ENCODE results near the gene MPIG6B.

MPIG6B gene

GRCh38 chr6:31720196-31720770, 2.9 kb upstream of the MPIG6B start:
- DNase-seq (ENCODE audit: low read depth in 4 of 4, low spot score in 1 of 4) = no peak

DNA sequence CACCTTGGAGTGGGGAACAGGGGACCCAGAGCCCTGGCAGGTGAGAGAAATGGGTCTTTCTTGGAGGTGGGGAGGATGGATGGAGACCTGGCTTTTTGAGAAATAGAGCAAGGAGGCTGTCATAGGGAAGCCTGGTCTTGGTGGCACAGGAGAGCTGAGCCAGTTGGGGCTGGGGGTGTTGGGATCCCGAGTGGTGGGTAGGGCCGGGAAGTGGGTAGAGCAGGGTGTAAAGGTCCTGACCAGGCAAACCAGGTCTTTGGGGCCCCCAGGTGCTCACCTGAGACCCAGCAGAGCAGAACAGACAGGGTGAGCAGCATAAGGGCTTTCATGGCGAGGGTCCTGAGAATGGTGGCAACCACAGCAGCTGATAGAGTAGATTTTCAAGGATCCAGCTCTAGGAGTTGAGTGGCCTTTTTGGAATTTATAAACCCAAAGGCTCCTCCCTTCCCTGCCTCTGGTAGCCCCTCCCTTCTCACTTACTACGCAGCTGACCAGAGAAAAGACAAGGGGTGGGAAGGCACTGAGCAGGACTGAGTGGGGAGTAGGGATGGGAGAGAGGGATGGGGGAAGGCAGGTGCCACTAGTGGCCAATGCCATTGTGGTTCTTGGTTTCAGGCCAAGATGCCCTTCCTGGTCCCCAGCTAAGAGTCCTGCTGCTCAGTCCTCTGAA, 1.7 kb upstream of the MPIG6B start, which contains the start of gene LY6G6C:
Gene LY6G6C, minus strand, starts transcription at position 396 of the 670 bp plus-strand sequence. Its CDS starts 67 bp downstream, at position 329.
- DNase-seq (ENCODE audit: low read depth in 4 of 4, low spot score in 1 of 4) = no peak

GRCh38 chr6:31722173-31722572, 1.0 kb upstream of the MPIG6B start:
- no peak for DNase-seq (ENCODE audit: low read depth in 4 of 4, low spot score in 1 of 4)

DNA sequence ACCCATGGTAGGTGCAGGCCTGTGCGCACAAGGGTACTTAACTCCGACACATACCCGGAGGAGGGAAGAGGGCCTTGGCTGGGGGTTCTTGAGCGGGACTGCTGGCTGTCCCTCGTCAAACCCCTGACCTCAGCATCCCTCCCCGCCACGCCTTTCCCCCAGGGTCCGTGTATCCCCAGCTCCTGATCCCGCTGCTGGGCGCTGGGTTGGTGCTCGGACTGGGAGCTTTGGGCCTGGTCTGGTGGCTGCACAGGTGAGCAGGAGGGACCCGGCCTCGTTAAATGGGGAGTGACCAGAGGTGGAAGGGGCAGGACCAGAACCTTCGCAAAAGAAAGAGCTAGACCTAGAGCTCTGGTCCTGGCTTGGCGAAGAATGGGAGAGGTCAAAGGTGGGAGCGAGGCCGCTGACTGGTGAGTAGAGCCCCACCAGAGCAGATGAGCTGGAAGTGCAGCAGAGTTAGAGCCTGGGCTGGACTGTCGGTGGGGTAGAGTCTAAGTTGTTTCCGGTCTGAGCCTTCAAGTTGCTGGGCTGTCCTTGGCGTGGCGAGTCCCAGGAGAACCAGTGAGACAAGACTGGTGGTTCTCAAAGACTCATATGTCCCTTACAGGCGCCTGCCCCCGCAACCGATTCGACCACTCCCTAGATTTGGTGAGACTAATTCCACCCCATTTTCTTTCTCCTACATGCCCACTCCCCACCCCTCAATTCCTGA, 963 bp downstream of the MPIG6B start:
- DNase-seq (ENCODE audit: low read depth in 4 of 4, low spot score in 1 of 4) = no peak

- no peak for DNase-seq (ENCODE audit: low read depth in 4 of 4, low spot score in 1 of 4)
These were observed 2.6 kb downstream of the MPIG6B start for GRCh38 chr6:31725502-31726350.

DNA sequence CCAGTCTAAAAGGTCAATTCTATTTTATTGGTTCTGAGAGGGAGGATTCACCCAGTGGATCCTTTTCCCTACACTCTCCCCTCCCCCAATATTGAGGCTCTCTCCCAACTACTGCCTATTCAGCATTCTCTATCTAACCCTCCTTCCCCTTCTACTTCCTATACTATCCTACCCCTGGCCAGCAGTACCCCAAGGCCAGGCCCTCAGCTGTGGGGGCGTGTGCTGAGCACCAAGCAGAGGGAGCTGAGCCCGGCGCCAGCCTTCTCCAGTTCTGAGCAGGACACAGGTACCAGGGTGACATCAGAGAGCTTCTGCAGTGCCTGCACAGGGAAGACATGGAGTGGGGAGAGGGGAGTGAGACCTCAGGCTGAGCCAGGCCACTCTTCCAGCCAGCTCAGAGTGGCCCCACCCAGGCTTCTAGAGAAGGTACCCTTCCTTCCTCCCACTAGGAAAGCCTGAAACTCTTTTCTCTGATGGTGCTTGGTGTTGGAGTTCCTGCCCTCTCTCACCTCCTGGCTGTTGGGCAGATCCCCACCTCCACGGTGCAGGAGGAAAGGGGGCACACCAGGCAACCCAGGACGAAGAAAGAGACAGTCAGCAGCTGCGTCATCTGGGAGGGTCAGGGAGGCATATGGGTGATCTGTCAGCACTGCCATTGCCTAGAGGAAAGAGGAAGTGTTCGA, 4.0 kb downstream of the MPIG6B start:
- no peak for DNase-seq (ENCODE audit: low read depth in 4 of 4, low spot score in 1 of 4)

- no peak for DNase-seq (ENCODE audit: low read depth in 4 of 4, low spot score in 1 of 4)
These were observed 4.8 kb downstream of the MPIG6B start for GRCh38 chr6:31727717-31728671.

DNA sequence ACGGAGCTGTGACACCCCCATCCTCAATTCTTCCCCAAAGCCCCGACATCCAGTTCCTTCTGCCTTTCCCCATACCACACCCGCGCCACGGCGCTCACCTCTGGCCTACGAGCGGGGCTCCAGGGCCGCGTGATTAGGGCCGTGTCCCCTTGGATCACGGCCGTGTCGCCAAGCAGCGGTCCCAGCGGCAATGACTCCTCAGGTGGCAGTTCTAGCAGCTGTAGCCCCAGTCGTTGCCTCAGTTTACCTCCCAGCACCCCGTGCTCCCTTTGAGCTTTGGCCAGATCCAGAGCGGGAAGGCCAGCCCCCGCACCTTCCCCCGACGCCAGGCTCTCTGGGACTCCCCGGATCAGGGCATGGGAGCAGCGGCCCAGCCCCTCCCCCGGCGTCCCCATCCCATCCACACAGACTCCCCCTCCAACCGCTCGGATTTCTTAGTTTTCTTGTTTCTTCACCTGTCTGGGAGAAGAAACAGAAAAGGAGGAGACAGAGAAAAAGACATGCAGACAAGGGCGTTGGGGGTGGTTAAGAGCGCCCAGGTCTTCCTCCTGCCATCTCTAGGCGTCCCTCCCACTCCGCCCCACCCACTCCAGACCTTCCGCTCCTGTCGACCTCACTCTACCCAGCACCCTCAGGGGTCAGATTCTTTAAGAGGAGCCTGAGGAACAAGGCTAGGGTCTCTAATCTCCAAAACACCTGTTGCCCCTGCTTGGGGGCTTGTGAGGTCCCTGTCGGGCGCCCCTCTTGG, 5.8 kb downstream of the MPIG6B start, which contains the start of gene DDAH2:
Gene DDAH2, minus strand, starts transcription at position 533 of the 748 bp plus-strand sequence. Its CDS starts 138 bp downstream, at position 395.
- DNase-seq (ENCODE audit: low read depth in 4 of 4, low spot score in 1 of 4) = no peak

DNA sequence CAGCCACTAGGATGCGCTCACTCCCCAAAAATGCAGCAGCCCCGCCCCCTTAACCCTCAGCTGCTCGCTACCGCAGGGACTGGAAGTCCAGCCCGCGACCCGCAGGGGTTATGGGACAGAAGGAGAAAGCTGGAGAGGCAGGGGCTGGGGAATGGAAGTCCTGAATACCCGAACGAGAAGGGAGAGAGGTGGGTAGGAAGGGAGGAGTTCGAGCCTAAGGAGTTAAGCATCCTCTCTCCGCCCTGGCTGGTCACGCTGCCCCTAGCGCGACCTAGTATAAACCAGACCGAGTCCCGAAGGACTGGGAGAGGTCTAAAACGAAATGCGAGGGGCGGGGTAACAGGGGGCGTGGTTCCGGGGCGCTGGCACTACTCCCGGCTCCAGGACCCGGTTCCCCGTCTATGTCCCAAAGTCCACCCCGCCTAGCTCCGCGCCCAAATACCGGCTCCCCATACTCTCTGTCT, 6.4 kb downstream of the MPIG6B start:
- DNase-seq (ENCODE audit: low read depth in 4 of 4, low spot score in 1 of 4) = peak in 3 of 4 experiments; percentile 53 to 71 (median 63)

GRCh38 chr6:31729979-31730630, 6.9 kb downstream of the MPIG6B start:
- DNase-seq (ENCODE audit: low read depth in 4 of 4, low spot score in 1 of 4) = peak in 3 of 4 experiments; percentile 39 to 48 (median 44)

GRCh38 chr6:31730631-31731086, 7.5 kb downstream of the MPIG6B start:
- DNase-seq (ENCODE audit: low read depth in 4 of 4, low spot score in 1 of 4) = no peak

- no peak for DNase-seq (ENCODE audit: low read depth in 4 of 4, low spot score in 1 of 4)
These were observed 8.9 kb downstream of the MPIG6B start for GRCh38 chr6:31732029-31732428.

GRCh38 chr6:31733734-31734133, 10.6 kb downstream of the MPIG6B start:
- DNase-seq (ENCODE audit: low read depth in 4 of 4, low spot score in 1 of 4) = no peak

- no peak for DNase-seq (ENCODE audit: low read depth in 4 of 4, low spot score in 1 of 4)
These were observed 11.2 kb downstream of the MPIG6B start for GRCh38 chr6:31734247-31734820.

DNA sequence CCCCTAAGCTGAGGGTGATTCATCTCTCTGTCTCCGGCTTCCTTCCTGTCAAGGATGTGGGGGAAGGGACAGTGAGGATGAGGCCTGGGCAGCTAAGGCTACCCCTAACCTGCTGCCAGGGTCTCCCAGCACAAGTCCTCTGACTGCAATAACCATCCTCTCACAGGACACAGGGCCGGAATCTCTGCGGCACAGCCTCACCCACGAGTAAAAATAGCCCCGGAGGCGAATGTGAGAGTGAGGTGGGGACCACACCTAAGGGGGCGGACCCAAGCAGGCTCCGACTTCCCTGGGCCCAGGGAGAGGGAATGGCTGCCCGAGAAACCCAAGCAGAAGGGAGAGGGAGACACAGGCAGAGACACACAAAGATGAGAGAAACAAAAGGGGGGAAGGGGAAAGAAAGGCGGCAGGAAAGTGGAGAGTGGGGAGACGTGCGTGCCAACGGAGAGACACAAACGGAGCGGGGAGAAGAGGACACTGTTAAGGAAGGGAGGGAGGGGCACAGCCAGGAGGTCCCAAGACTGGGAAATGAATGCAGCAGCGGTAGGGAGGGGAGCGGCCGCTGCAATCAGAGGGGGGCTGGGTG, 11.7 kb downstream of the MPIG6B start:
- peak in 2 of 4 experiments; percentile 38 to 46 for DNase-seq (ENCODE audit: low read depth in 4 of 4, low spot score in 1 of 4)

DNA sequence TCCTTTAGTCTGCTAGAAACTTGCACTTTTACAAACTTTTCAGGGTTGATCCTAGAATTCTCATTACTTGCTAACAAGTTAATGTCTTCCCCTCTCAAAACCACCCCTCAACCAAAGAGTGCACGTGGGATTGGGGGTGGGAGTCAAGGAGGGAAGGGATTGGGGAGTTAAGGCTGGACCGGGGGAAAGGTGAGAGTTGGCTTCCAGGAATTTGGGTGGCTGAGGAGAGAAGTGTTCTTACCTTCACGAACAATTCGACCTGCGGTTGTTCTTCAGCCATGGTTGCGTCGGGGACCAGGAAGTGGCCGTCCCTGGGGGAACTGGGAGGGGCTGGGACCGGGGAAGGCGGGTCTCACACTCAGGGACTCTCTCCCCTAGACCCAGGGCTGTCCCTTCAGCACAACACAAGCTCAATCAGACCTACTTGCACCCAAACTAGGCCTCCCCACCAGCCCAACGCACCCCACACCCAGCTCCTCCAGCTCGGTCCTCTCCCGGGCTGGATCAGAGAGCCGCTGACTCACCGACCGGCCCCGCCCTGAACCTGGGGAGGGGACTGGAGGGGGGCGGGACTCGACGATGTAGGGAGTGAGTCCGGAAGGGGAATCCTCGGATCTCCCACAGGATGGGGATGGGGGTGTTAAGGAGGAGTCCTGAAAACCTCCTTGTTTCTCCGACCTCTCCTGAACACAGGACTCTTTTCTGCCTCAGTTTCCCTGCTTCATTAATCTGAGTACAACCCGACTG, 13.0 kb downstream of the MPIG6B start, which contains the start of gene CLIC1:
Gene CLIC1, minus strand, starts transcription at position 510 of the 747 bp plus-strand sequence. Its CDS starts 230 bp downstream, at position 280.
- peak in 3 of 4 experiments; percentile 52 to 84 (median 69) for DNase-seq (ENCODE audit: low read depth in 4 of 4, low spot score in 1 of 4)

Data from stimulated activated CD4-positive, alpha-beta T cell treated with anti-CD3 and anti-CD28 coated beads, Interleukin-1b, Interleukin-23, amount 100 ng/mL, for 24 hours (primary cell).